ENCODE measurements around the gene CYTH4. TPM values are rescaled to one million over a fixed set of nuclear protein-coding genes. Genes with fewer than 3 reads are reported as not detected.
A peak's percentile ranks its signal among the peaks of the same experiment; 100 is the strongest.

The CYTH4 gene
- total RNA-seq, 4 donors from 2014 or later = 13.5 to 75.9 (median 22.5) TPM

- Histone ChIP-seq H3K27me3 (peaks cover 0 to 3% of the 10 kb centered on the region in 2 donors), H3K9me3 (no peaks in the 10 kb centered on the region), H3K4me1 (peaks cover 0 to 16% (median 5%) of the 10 kb centered on the region in 4 donors), H3K36me3 (no peaks in the 10 kb centered on the region), H3K27ac (no peak overlapping the region), H3K4me3 (no peak overlapping the region)
- no peak for TF ChIP-seq CTCF (IDR thresholded peaks at IDR 0.05)
- no peak for DNase-seq
Observed at GRCh38 chr22:37319469-37319868, 37.2 kb downstream of the CYTH4 start.

- Histone ChIP-seq H3K27ac (no peak overlapping the region), H3K9me3 (no peaks in the 10 kb centered on the region), H3K4me3 (no peak overlapping the region), H3K4me1 (peaks cover 0 to 29% (median 5%) of the 10 kb centered on the region in 4 donors), H3K36me3 (no peaks in the 10 kb centered on the region), H3K27me3 (peaks cover 0 to 13% of the 10 kb centered on the region in 2 donors)
- TF ChIP-seq POLR2A (IDR thresholded peaks at IDR 0.05) (no peak), CTCF (IDR thresholded peaks at IDR 0.05) (no peak)
- DNase-seq = no peak
Observed at GRCh38 chr22:37320726-37321677, 38.7 kb downstream of the CYTH4 start.

DNA sequence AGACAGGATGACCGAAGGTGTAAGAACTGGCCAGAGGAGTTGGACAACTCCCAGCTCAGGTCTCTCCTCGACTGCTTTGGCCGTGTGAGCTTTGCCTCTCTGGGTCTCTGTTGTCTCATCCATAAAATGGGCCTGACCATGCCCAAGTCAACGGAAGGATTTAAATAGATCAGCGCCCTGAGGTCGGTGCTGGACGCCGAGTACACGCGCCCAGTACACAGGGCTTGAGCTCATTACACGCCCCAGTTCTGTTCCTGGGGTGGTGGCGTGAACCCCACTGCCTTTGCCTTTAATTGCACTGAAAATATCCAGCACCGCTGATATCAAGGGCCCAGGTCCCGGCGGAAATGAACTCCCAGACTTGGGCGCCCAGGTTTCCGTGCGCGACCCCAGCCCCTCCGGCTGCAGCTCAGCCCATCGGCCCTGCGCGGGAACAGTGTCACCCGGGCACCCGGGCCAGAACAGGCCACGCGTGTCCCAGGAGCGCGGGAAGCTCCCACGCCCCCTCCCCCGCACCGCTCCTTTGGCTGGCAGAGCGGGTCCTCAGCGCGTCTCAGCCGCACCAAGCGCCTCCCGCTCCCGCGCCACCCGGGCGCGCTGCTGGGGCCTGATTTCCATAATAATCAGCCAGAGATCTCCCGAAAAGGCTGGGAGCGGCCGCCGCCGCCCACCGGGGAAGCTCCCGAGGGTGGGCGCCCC, 42.2 kb downstream of the CYTH4 start:
- DNase-seq = peak in 1 of 3 donors; percentile 62
- H3K4me3 ChIP-seq = peak overlapping the region in 2 of 4 donors; percentile 41 to 42
- H3K4me1 ChIP-seq = peaks cover 0 to 36% (median 1%) of the 10 kb centered on the region in 4 donors
- H3K27me3 ChIP-seq = peaks cover 0 to 13% of the 10 kb centered on the region in 2 donors
- no peaks in the 10 kb centered on the region for H3K36me3 ChIP-seq
- no peak for TF ChIP-seq CTCF (IDR thresholded peaks at IDR 0.05)
- no peak for TF ChIP-seq POLR2A (IDR thresholded peaks at IDR 0.05)
- H3K9me3 ChIP-seq = no peaks in the 10 kb centered on the region
- H3K27ac ChIP-seq = peak overlapping the region in 3 of 4 donors; percentile 6 to 82 (median 64)

DNA sequence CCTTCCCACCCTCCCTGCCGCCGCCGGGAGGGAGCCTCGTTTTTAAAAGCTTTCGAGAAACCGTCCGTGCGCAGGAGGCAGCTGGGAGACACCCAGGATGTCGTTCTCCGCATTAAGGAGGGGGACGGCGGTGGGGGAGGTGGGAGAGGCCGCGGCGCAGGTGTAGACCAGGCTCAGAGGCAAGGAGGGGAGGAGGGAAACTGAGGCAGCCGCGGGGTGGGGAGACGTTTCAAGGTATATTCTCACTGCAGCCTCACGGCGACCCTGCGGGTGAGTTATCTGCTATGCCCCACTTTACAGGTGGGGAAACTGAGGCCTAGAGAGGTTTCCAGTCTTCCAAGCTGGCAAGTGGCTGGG, 42.7 kb downstream of the CYTH4 start:
- no peaks in the 10 kb centered on the region for H3K36me3 ChIP-seq
- peaks cover 0 to 36% (median 1%) of the 10 kb centered on the region in 4 donors for H3K4me1 ChIP-seq
- peak overlapping the region in 2 of 4 donors; percentile 41 to 42 for H3K4me3 ChIP-seq
- no peak for DNase-seq
- H3K27ac ChIP-seq = peak overlapping the region in 2 of 4 donors; percentile 64 to 82
- H3K27me3 ChIP-seq = peaks cover 0 to 13% of the 10 kb centered on the region in 2 donors
- H3K9me3 ChIP-seq = no peaks in the 10 kb centered on the region
- TF ChIP-seq POLR2A (IDR thresholded peaks at IDR 0.05) (no peak), CTCF (IDR thresholded peaks at IDR 0.05) (no peak)

- Histone ChIP-seq H3K27me3 (peaks cover 0 to 13% of the 10 kb centered on the region in 2 donors), H3K36me3 (no peaks in the 10 kb centered on the region), H3K9me3 (no peaks in the 10 kb centered on the region), H3K4me3 (no peak overlapping the region), H3K27ac (peak overlapping the region in 2 of 4 donors; percentile 47 to 53), H3K4me1 (peaks cover 0 to 41% (median 1%) of the 10 kb centered on the region in 4 donors)
- no peak for TF ChIP-seq CTCF (IDR thresholded peaks at IDR 0.05)
- no peak for TF ChIP-seq POLR2A (IDR thresholded peaks at IDR 0.05)
- DNase-seq = peak in 2 of 3 donors; percentile 78 to 83
Observed at GRCh38 chr22:37326726-37327125, 44.4 kb downstream of the CYTH4 start.

All from Peyer's patch (tissue), 4 donors.